ENCODE data around the gene JAML. TPM values are rescaled to one million over a fixed set of nuclear protein-coding genes. Genes with fewer than 3 reads are reported as not detected.

JAML gene
- total and polyA plus RNA-seq, 2 of the 8 experiments (the other 6 are each of a cell fraction or from before 2014, with no cell fraction given): 0.12 to 0.58 TPM

GRCh38 chr11:118247041-118247440, 22.2 kb upstream of the JAML start:
- CTCF ChIA-PET (ENCODE audit: partially characterized antibody): interaction anchor here (0.7 to 2.5 kb wide), 5 partner anchors 8 to 75 kb away, joined by 3 to 7 read pairs (median 4); no protein-coding TSS in a partner anchor
- FAIRE-seq (no peak), DNase-seq (ENCODE audit: low read depth in 1 of 2, low spot score in 2 of 2) (no peak)
- Histone ChIP-seq H3K27me3 (replicated peaks in 1 of 4; ENCODE audit: control insufficient read depth in 3 of 4, extremely low read depth in 1 of 4, insufficient read depth in 3 of 4, low read length in 3 of 4) (peaks cover 0 to 8% (median 0%) of the 10 kb centered on the region in 4 experiments; a peak in 3 of 7 replicates), H3K4me1 (replicated peaks in 1 of 4; ENCODE audit: control insufficient read depth in 3 of 4, insufficient read depth in 4 of 4, low read length in 3 of 4) (no peaks in the 10 kb centered on the region; a peak in 1 of 7 replicates), H3K56ac (replicated peaks; ENCODE audit: insufficient read length, low read depth, low read length) (no peak overlapping the region), H4K20me1 (replicated peaks in 1 of 2; ENCODE audit: control insufficient read depth in 1 of 2, insufficient read depth in 2 of 2, low read length in 2 of 2) (no peaks in the 10 kb centered on the region), H3K9ac (replicated peaks in 1 of 4; ENCODE audit: extremely low read depth in 1 of 4, low read depth in 3 of 4, low read length in 3 of 4) (no peak overlapping the region), H3K4ac (replicated peaks; ENCODE audit: insufficient read length, low read depth, low read length) (no peak overlapping the region), H2AFZ (ENCODE audit: low read length) (no peak overlapping the region), H2BK12ac (ENCODE audit: low read depth, low read length) (no peak overlapping the region; the same call in 1 of the 2 replicates), H3K36me3 (ENCODE audit: control insufficient read depth in 2 of 4, insufficient read depth in 4 of 4, low read length in 3 of 4) (no peaks in the 10 kb centered on the region), H2AK5ac (ENCODE audit: low read depth, low read length) (no peak overlapping the region), H3K14ac (ENCODE audit: insufficient read length) (no peak overlapping the region), H3K23me2 (ENCODE audit: low read depth, low read length) (peaks cover 2% of the 10 kb centered on the region; the same call in 1 of the 2 replicates), H3K79me1 (ENCODE audit: low read depth, low read length) (no peaks in the 10 kb centered on the region), H2BK15ac (ENCODE audit: low read length) (no peak overlapping the region), H3K9me3 (ENCODE audit: insufficient read depth in 2 of 2, low read depth in 1 of 2, low read length in 1 of 2) (no peaks in the 10 kb centered on the region), H4K5ac (ENCODE audit: insufficient read length, low read depth, low read length) (no peak overlapping the region), H3K18ac (ENCODE audit: extremely low read depth, low read length) (no peak overlapping the region), H4K91ac (replicated peaks; ENCODE audit: insufficient read length, low read length) (no peak overlapping the region), H3K79me2 (ENCODE audit: control insufficient read depth in 1 of 2, insufficient read depth in 2 of 2, low read length in 2 of 2) (no peaks in the 10 kb centered on the region), H2BK5ac (ENCODE audit: low read depth, low read length) (no peak overlapping the region), H2BK120ac (replicated peaks; ENCODE audit: low read depth, low read length) (no peak overlapping the region), H4K8ac (ENCODE audit: extremely low read depth, insufficient read depth, low read length) (no peak overlapping the region), H3K23ac (ENCODE audit: insufficient read length) (no peak overlapping the region), H3K4me2 (ENCODE audit: insufficient read depth in 1 of 2, low read depth in 2 of 2, low read length in 2 of 2) (no peak overlapping the region), H2BK20ac (ENCODE audit: low read length) (no peak overlapping the region), H3K27ac (ENCODE audit: low read depth, low read length) (no peak overlapping the region), H3K4me3 (ENCODE audit: extremely low read depth in 1 of 4, insufficient read depth in 2 of 4, low read depth in 3 of 4, low read length in 4 of 4) (no peak overlapping the region)
- POLR2A ChIA-PET (ENCODE audit: partially characterized antibody): interaction anchor here (1.2 kb wide), 1 partner anchor 64 kb away, joined by 3 read pairs; no protein-coding TSS in a partner anchor
- TF ChIP-seq EGR1 (IDR thresholded peaks at IDR 0.05; ENCODE audit: borderline replicate concordance, low read depth, low read length): no peak
- TF ChIP-seq TBP (IDR thresholded peaks at IDR 0.05; ENCODE audit: low read depth, low read length): no peak
- TF ChIP-seq BACH1 (IDR thresholded peaks at IDR 0.05; ENCODE audit: low read length): no peak
- TF ChIP-seq SP4 (IDR thresholded peaks at IDR 0.05; ENCODE audit: low read length): no peak
- no peak for TF ChIP-seq POU5F1 (IDR thresholded peaks at IDR 0.05; ENCODE audit: low read depth, low read length)
- TF ChIP-seq TAF1 (IDR thresholded peaks at IDR 0.05; ENCODE audit: low read depth, low read length): no peak
- TF ChIP-seq JUND (IDR thresholded peaks at IDR 0.05; ENCODE audit: low read length): no peak
- TF ChIP-seq POLR2AphosphoS5 (IDR thresholded peaks at IDR 0.05; ENCODE audit: low read depth, low read length): no peak
- no peak for TF ChIP-seq RBBP5 (IDR thresholded peaks at IDR 0.05; ENCODE audit: borderline replicate concordance, low read depth, low read length)
- WGBS, 2 experiments (ENCODE audit: extremely low coverage in 1 of 2, insufficient coverage in 1 of 2, insufficient read length in 1 of 2, insufficient replicate concordance in 2 of 2, low coverage in 1 of 2, low lambda C conversion rate in 2 of 2, missing lambda C conversion rate in 1 of 2): 78% methylated on average over 1 of the region's 1 CpG; no CpG with 5 or more reads in 1 of the 2 experiments

Measured in H1 (cell line).